COLO668 (cell line): ENCODE data around the gene FOLR3.
"Not testable (repeated sequence)": the region's sequence is repeated elsewhere in the genome, so short reads cannot be mapped to it uniquely, and the experiment has no call there.

Experiments used
- DNase-seq: peaks from one replicate; lab custom pipeline; 2025; ENCODE audit not compliant: unreplicated experiment; lab: John Stamatoyannopoulos, UW

The FOLR3 gene

DNA sequence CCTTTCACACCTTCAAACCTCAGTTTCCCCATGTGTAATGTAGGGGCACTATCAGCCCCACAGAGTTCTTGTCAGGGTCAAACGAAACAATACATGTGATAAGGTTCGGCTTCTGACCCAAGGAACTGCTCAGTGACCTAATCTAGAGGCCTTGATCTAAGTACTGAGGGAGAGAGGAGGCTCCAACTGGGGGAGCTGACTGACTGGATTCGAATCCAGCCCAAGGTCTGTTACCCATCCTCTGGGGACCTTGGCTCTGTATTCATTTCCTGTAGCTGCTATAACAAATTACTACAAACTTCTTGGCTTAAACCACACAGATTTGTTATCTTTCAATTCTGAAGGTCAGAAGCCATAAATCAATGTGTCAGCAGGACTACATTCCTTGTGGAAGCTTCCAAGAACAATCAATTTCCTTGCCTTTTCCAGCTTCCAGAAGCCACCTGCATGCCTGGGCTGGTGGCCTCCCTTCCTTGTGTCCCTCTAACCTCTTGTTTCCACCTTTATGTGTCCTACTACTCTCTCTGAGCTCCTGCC, 12.3 kb upstream of the FOLR3 start:
- DNase-seq, result no peak

DNA sequence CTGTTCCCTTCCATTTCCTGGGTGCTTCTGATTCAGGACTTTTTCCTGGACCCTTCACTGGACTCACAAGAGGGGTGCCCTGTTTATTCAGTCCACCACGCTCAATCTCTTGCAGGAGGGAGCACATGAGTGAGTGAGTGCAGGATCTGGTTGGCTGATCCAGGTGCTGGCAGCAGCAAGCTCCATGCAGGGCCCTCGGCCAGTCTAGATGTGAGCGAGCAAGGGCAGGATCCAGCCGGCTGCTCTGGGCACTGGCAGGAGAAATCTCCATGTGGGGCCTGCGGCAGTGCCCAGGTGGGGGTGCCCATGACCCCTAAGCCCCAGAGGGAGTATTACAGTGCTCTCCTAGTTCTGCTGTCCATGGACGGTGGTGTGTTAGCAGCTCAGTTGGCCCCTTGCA, 11.5 kb upstream of the FOLR3 start:
- no peak for DNase-seq

DNA sequence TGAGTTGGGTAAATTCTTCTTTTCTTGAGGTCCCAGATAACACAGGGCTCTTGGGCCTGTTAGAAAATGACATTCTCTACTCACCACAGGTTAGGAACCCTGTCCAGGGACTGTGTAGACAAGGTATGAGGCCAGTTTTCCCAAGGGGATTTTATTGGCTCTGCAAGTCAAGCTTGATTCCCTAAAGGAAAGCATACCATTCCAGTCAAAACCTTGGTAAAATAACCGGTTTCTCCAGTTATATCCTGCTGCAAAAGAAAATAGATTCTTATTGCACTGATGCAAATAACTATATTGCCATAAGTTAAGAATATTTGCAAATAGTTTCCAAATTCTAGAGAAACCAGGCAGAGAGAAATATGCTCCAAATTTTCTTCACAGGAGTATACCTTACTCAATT, 9.6 kb upstream of the FOLR3 start:
- DNase-seq, result no peak

DNA sequence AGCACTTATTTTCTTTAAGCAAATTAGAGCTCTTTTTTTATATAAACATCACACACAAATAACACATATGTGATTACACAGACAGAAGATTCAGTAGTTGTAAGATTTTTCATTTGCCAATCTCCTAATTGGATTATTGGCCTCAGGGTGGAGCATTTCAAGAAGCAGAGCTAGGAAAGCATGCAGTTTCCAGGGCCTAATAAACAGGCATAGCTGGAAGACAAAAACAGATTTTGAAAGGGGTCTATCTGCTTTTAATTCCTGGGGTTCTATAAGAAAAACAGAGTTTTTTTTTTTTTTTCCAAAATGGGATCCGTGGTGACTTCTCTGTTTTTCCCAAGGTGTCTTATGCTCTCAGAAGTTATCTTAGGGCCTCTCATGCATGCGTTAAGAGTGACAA, 7.6 kb upstream of the FOLR3 start:
- no peak for DNase-seq

DNA sequence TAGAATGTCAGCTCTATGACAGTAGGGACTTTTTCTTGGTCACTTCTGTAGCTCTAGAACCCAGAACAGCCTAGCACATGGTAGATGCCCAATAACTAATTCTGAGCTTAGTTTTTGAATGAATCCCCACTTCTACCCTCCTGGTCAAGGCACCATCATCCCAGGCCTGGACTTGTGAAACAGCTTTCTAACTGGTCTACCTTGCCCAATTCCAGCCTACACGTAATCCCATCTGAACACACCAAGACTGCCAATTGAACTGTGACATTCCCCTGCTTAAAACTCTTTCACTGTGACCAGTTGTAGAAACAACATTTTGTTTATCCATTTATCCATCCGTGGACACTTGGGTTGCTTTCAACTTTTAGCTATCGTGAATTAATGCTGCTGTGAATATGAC, 6.1 kb upstream of the FOLR3 start:
- DNase-seq, result no peak

DNA sequence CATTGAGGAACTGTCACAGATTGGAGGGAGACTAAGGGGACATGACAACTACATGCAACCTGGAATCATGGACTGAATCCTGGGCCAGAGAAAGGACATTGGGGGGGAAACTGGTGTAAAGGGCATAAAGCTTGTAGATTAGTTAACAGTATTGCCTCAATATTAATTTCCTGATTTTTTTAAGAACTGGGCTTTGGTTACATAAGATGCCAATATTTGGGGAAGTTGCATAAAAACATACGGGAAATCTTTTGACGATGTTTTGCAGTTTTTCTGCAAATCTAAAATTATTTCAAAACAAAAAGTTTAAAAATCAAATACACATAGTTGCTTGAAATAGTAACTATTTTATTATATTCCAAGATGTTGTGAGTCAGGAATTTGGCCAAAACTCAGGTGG, 2.9 kb upstream of the FOLR3 start:
- DNase-seq, result no peak

DNA sequence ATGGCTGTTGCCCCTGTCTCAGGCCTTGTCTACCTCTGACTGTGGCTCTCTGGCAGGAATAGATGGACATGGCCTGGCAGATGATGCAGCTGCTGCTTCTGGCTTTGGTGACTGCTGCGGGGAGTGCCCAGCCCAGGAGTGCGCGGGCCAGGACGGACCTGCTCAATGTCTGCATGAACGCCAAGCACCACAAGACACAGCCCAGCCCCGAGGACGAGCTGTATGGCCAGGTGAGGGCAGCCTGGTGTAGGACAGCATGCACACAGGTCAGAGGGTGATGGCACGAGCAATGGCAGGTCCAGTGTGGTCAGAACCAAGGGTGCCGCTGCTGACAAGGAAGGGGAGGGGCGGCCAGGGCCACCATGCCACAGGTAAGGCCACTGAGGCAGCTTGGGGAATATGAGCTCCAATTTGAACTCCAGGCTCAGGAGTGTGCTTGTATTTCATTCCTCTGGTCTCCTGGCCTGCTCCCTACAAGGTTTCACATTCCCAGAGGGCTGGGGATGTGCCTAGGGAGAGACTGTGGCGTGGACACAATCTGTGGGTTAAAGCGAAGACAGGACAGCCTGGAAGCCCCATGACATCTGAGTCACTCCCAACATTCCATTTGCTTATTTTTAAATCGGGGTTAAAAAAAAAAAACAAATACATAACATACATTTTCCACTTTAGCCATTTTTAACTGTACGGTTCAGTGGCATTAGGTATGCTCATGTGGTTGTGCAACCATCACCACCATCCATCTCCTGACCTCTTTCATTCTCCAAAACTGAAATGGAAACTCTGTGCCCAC, 562 bp downstream of the FOLR3 start:
- no peak for DNase-seq

DNA sequence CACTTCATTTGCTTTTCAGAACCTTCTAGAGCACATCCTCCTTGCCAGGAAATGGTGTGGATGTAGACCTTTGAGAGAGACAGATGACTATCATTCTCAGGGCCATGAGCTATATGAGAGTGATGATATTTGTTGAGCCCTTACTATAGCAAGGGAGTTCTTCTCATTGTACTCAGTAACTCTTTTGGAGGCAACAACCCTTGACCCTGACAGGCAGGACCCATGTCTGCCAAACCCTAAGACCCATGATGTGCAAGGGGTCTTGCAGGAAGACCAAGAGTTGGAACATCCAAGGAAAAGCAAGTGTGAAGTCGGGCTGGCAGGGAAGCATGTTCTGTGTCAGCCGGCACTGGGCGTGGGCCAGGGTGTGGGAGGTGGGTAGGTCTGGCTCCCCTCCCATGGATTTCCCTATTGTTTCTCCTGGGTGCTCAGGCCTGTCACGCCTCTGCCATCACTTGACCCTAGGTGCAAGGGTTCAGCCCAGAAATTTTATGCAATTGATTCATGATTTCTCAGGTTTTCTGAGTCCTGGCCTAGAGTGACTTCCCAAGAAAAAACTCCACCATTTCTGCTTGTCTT, 1.2 kb downstream of the FOLR3 start:
- DNase-seq, result no peak

DNA sequence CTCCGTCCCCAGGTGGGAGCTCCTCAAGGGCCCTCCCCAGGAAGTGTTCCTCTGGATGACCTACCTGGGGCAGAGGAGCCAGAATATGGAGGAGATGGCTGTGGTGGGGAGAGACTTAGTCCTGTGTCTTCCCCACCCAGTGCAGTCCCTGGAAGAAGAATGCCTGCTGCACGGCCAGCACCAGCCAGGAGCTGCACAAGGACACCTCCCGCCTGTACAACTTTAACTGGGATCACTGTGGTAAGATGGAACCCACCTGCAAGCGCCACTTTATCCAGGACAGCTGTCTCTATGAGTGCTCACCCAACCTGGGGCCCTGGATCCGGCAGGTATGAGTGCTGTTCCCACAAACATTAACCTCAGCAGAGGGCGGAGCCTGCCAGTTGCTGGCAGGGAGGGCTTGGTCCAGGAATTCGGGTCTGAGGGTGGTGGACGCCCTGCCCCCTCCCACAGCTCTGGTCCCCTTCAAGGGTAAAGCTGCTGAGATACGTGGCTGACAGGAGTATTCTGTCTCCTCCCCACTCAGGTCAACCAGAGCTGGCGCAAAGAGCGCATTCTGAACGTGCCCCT, 3.4 kb downstream of the FOLR3 start:
- DNase-seq, result no peak

DNA sequence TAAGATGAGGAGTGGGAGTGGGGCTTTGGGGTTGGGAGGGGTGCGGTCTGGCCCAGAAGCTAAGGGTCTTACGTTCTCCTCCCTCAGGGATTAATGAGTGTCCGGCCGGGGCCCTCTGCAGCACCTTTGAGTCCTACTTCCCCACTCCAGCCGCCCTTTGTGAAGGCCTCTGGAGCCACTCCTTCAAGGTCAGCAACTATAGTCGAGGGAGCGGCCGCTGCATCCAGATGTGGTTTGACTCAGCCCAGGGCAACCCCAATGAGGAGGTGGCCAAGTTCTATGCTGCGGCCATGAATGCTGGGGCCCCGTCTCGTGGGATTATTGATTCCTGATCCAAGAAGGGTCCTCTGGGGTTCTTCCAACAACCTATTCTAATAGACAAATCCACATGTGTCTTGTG, 4.0 kb downstream of the FOLR3 start:
- DNase-seq, result no peak

DNA sequence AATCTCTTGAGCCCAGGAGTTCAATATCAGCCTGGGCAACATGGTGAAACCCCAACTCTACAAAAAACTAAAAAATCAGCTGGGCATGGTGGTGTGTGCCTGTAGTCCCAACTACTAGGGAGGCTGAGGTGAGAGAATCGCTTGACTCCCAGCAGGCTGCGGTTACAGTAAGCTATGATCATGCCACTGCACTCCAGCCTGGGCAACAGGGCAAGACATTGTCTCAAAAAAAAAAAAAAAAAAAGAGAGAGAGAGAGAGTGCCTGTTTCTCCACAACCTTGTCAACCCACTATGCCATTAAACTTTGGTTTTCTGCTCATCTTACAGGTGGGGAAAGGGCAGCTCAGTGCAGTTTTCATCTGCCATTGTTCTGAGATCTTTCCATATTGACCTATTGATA, 5.1 kb downstream of the FOLR3 start:
- DNase-seq, result no peak

DNA sequence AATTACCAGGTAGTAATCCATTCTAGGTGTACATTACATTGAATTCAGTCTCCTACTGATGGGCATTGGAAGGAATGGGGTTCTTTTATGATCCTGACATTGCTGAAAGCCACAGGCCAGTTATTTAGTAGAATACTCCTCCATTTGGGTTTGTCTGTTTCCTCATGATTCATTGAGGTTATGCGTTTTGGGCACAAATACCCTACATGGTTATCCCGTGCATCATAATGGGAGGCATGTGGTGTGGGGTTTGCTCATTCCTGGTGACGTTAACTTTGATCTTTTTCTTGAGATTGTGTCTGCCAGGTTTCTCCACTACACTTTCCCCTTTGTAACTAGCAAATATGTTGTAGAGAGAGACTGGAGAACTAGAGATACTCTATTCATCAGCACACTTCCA, 5.5 kb downstream of the FOLR3 start:
- DNase-seq, result no peak

DNA sequence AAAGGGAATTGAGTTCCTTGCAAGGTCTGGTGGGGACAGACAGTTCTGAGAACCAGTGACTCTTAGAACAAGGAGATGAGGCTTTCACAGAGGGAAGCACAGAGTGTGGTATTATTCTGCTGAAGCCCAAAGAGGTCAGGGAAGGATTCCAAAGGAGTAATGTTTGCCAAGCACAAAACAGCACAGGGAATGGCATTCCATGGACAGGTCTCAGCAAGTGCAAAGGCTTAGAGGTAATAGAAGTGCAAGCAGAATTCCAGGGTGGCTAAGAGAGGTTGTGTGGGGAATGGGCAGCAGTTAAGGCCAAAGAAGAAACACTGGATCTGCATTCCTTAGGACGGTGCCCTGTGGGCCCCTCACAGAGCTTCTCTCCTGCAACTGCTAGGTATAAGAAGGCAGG, 6.6 kb downstream of the FOLR3 start:
- not testable (repeated sequence) for DNase-seq

DNA sequence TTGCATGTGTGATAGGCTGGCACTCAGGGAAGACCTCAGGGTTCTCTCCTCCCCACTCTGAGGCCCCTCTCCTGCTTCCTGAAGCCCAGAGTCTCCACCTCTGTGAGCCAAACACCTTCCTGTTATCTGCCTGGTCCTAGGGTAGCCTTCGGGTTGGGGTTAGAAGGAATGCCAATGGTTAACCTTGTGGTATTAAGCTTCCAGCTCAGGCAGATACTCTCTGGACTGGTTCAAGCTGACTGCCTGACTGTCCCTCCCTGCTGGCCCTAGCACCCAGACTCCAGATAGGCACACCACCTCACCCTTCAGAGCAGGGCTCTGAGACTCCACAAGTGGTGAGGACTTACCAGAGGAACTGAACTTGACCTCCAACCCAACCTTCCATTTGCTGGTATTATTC, 7.0 kb downstream of the FOLR3 start:
- DNase-seq, result not testable (repeated sequence)

DNA sequence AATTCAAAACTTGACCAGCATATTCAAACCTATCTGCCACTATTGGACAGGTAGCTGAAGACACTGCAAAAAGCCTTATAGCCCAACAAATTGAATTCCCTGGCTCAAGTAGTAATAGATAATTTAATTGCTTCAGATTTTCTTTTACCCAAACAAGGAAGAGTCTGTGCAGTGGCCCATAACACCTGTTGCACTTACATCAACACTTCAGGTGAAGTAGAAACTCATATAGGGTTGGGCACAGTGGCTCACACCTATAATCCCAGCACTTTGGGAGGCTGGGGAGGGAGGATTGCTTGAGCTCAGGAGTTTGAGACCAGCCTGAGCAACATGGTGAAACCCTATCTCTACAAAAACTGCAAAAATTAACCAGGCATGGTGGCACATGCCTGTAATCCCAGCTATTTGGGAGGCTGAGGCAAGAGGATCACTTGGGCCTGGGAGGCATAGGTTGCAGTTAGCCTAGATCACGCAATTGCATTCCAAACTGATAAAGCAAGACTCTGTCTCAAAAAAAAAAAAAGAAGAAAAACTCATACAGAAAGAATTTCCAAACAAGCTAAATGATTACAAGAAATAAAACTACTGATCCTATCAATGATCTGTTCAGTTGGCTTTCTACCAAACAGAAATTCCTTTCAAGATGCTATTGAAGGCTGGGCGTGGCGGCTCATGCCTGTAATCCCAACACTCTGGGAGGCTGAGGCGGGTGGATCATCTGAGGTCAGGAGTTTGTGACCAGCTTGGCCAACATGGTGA, 9.5 kb downstream of the FOLR3 start:
- no peak for DNase-seq

DNA sequence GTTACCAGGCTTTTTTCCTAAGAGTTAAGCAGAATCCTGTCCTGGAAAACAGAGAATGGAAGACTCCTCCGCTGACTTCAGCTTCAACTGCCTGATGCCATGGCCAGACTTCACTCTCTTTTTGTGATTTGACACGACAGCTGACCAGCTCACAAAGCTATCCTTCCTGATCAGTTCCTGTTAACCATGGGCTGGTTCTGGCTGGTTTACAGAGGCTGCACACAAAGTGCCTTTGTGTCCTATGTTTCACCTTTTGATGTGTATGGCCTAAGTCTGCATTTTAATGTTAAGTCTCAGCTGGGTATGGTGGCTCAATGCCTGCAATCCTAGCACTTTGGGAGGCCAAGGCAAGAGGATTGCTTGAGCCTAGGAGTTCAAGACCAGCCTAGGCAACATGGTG, 11.1 kb downstream of the FOLR3 start:
- DNase-seq, result no peak

DNA sequence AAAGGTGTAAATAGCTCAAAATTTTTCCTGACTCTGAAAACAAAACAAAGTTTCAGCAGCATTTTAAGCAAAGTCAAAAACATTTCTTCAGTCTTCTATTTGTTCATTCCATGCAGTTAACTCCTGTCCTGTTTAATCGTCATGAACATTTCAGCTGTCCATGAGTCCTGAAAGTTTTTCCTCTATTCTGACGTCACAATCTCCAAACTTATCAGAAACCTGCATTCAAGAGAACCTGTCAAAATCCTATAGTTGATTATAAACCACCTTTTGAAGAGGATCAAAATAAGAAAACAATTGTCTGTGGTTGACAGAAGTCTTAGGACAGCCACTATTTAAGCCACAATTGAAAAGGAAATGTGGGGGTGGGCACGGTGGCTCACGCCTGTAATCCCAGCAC, 15.4 kb downstream of the FOLR3 start:
- DNase-seq, result no peak

DNA sequence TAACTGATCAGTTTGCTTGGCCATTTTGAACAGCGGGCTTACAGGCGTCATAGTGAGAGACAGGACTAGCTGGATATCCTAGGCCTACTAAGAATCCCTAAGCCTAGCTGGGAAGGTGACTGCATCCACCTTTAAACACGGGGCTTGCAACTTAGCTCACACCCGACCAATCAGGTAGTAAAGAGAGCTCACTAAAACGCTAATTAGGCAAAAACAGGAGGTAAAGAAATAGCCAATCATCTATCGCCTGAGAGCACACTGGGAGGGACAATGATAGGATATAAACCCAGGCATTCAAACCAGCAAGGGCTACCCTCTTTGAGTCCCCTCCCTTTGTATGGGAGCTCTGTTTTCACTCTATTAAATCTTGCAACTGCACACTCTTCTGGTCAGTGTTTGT, 18.3 kb downstream of the FOLR3 start:
- DNase-seq, result not testable (repeated sequence)

DNA sequence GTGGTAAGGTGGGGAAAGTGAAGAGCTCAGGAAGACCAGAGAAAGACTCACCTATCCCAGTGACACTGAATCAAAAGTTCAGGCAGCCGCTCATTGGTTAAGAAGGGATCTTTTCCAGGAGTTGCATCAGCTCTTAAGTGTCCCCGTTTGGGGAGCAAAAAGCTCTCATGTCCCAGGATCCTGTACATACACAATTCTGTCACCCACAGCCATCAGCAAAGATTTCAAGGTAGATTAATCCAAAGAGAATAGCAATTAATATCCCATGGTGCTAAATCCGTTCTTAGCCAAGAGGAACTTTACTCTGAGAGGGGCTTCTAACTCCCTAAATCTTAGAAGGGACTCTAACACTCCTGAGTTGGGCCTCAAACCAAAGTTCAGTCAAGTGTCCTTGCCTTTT, 19.3 kb downstream of the FOLR3 start:
- DNase-seq, result no peak

DNA sequence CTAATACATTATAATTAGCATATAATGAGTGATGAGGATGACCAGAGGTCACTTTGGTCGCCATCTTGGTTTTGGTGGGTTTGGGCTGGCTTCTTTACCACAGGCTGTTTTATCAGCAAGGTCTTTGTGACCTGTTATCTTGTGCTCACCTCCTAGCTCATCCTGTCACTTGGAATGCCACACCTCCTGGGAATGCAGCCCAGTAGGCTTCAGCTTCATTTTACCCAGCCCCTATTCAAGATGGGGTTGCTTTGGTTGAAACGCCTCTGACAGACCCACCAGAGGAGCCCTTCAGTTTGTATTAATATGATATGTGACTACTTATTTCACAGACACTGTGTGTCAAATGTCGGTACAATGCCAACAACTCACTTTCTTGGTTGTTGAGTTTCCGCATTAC, 20.2 kb downstream of the FOLR3 start:
- DNase-seq, result no peak

DNA sequence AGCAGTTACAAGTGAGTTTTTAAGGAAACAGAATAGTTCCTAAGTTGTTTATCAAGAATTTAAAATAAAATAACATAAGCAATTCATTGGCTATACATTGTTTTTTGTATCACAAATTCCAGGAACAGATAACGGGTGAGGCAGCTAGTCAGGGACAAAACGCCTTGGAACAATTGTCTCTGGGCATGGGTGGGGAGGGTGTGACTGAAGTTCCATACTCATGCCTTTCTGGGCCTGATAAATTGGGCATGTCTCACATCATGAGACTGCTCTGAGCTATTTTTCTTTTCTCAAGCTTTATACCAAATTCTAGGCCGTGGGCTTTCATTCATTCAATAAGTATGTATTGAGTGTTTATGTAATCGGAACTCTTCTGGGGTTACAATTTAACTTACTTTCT, 21.6 kb downstream of the FOLR3 start:
- no peak for DNase-seq

DNA sequence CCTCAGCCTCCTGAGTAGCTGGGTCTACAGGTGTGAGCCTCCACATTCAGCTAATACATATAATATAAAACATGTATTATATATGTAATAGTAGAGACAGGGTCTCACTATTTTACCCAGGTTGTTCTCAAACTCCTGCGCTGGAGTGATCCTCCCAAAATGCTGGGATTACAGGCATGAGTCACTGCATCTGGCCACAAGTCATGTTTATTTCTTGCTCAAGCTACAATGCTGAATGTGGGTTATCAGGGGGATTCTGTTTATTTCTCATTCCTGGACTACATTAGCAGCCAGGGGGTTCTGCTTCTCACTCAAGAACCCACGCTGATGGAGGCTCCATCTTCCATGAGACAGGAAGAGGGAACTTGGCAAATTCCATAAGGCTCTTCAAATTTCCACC, 24.8 kb downstream of the FOLR3 start:
- no peak for DNase-seq
